Measurements from ENCODE around the gene GUCY1A1.

Gene GUCY1A1

DNA sequence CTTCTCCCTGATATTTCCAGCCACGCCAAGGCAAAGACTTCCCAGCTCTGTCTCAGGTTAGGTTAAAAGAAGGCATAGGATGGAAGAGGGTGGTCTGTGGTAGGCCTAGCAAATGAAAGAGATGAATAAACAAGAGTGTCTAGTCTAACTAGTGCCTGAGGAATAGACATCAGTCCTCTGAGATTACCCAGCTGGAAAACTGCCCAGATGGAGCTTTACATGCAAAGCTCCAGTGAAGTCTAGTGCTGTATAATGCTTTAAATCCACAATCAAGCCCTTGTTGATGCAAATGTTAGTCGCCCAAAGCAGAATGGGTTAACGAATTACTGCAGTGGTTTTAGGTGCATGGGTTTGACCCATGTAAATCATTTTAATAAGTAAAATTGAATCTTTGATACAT is 67.4 kb downstream of the GUCY1A1 start:
- Histone ChIP-seq H2AFZ (ENCODE audit: low read length) (no peak overlapping the region), H3K4me1 (ENCODE audit: low read length) (no peaks in the 10 kb centered on the region), H3K27me3 (replicated peaks; ENCODE audit: insufficient read depth, low read length) (no peaks in the 10 kb centered on the region), H3K4me3 (ENCODE audit: low read length) (no peak overlapping the region), H3K9me3 (replicated peaks; ENCODE audit: insufficient read depth, low read length) (no peaks in the 10 kb centered on the region), H3K9me2 (replicated peaks; ENCODE audit: insufficient read depth, low read length) (no peaks in the 10 kb centered on the region), H3K9ac (ENCODE audit: low read length) (no peak overlapping the region), H4K20me1 (ENCODE audit: insufficient read depth, low read length) (no peaks in the 10 kb centered on the region), H3K79me2 (ENCODE audit: low read length) (no peaks in the 10 kb centered on the region), H3K27ac (ENCODE audit: low read length) (no peak overlapping the region), H3K4me2 (ENCODE audit: low read depth, low read length) (no peak overlapping the region), H3F3A (ENCODE audit: insufficient read depth, low read length) (no peaks in the 10 kb centered on the region), H3K36me3 (replicated peaks; ENCODE audit: insufficient read depth, low read length) (0 out of 2 replicates have a peak, but pooled peaks cover 4% of the 10 kb centered on the region)
- TF ChIP-seq EZH2 (optimal IDR thresholded peaks at IDR 0.05; ENCODE audit: low read depth, low read length) (no peak), EZH2phosphoT487 (IDR thresholded peaks at IDR 0.05; ENCODE audit: low read length) (no peak)
- TF ChIP-seq, protein P1, sequence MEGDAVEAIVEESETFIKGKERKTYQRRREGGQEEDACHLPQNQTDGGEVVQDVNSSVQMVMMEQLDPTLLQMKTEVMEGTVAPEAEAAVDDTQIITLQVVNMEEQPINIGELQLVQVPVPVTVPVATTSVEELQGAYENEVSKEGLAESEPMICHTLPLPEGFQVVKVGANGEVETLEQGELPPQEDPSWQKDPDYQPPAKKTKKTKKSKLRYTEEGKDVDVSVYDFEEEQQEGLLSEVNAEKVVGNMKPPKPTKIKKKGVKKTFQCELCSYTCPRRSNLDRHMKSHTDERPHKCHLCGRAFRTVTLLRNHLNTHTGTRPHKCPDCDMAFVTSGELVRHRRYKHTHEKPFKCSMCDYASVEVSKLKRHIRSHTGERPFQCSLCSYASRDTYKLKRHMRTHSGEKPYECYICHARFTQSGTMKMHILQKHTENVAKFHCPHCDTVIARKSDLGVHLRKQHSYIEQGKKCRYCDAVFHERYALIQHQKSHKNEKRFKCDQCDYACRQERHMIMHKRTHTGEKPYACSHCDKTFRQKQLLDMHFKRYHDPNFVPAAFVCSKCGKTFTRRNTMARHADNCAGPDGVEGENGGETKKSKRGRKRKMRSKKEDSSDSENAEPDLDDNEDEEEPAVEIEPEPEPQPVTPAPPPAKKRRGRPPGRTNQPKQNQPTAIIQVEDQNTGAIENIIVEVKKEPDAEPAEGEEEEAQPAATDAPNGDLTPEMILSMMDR (IDR thresholded peaks at IDR 0.05; ENCODE audit: low read length) = no peak
- DNase-seq = no peak

DNA sequence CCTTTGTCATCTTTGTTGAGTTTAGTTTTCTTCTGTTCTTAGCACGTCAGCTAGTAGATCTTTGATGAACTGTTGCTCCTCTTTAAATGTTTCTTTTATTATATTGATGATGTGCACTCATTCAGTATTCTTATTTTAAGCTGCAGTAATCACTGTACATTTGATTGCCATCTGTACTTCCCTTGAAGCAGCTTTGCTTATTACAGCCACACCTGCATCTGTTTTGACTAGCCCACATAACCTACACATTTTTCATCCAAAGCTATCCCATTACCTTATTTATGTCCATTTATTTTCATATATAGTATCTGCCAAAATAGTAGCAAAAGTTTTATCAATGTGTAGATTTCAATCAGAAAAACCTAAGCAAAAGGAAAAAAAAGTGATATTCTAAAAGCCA is 68.3 kb downstream of the GUCY1A1 start:
- Histone ChIP-seq H3F3A (ENCODE audit: insufficient read depth, low read length) (no peaks in the 10 kb centered on the region), H3K9ac (ENCODE audit: low read length) (no peak overlapping the region), H3K9me3 (replicated peaks; ENCODE audit: insufficient read depth, low read length) (no peaks in the 10 kb centered on the region), H4K20me1 (ENCODE audit: insufficient read depth, low read length) (no peaks in the 10 kb centered on the region), H3K4me3 (ENCODE audit: low read length) (no peak overlapping the region), H3K4me1 (ENCODE audit: low read length) (no peaks in the 10 kb centered on the region), H3K9me2 (replicated peaks; ENCODE audit: insufficient read depth, low read length) (no peaks in the 10 kb centered on the region), H3K36me3 (replicated peaks; ENCODE audit: insufficient read depth, low read length) (no peaks in the 10 kb centered on the region), H3K27me3 (replicated peaks; ENCODE audit: insufficient read depth, low read length) (no peaks in the 10 kb centered on the region), H2AFZ (ENCODE audit: low read length) (no peak overlapping the region), H3K27ac (ENCODE audit: low read length) (no peak overlapping the region), H3K79me2 (ENCODE audit: low read length) (no peaks in the 10 kb centered on the region), H3K4me2 (ENCODE audit: low read depth, low read length) (no peak overlapping the region)
- DNase-seq = no peak
- TF ChIP-seq, protein P1 (IDR thresholded peaks at IDR 0.05; ENCODE audit: low read length) = no peak
- TF ChIP-seq EZH2phosphoT487 (IDR thresholded peaks at IDR 0.05; ENCODE audit: low read length) (no peak), EZH2 (optimal IDR thresholded peaks at IDR 0.05; ENCODE audit: low read depth, low read length) (no peak)

DNA sequence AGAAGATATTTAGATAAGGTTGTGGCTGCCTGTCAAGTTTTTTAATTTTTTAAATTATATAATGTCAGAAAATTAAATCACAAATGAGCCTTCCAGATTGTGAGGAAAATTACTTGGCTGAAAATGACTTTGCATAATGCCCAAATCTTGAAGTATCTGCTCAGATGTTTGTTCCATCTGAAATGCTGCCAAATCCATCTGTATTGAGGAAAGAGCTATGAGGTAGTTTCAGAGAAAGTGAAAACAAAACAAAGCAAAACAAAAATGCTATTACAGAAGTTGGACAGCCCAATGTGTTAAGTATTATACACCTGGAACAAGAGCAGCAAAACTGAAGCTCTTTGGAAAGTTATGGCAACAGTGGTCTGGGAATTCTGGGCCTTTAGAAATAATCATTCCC is 68.8 kb downstream of the GUCY1A1 start:
- TF ChIP-seq, protein P1 (IDR thresholded peaks at IDR 0.05; ENCODE audit: low read length) = no peak
- no peak for TF ChIP-seq EZH2 (optimal IDR thresholded peaks at IDR 0.05; ENCODE audit: low read depth, low read length)
- TF ChIP-seq EZH2phosphoT487 (IDR thresholded peaks at IDR 0.05; ENCODE audit: low read length) = no peak
- H3K4me1 ChIP-seq (ENCODE audit: low read length) = no peaks in the 10 kb centered on the region
- no peak overlapping the region for H3K4me2 ChIP-seq (ENCODE audit: low read depth, low read length)

More for the DNA sequence above, 68.8 kb downstream of the GUCY1A1 start:
- H2AFZ ChIP-seq (ENCODE audit: low read length) = no peak overlapping the region
- no peaks in the 10 kb centered on the region for H4K20me1 ChIP-seq (ENCODE audit: insufficient read depth, low read length)
- H3K36me3 ChIP-seq (replicated peaks; ENCODE audit: insufficient read depth, low read length) = no peaks in the 10 kb centered on the region
- H3K27me3 ChIP-seq (replicated peaks; ENCODE audit: insufficient read depth, low read length) = no peaks in the 10 kb centered on the region
- no peaks in the 10 kb centered on the region for H3F3A ChIP-seq (ENCODE audit: insufficient read depth, low read length)
- DNase-seq = no peak
- H3K9me2 ChIP-seq (replicated peaks; ENCODE audit: insufficient read depth, low read length) = no peaks in the 10 kb centered on the region
- no peak overlapping the region for H3K9ac ChIP-seq (ENCODE audit: low read length)
- H3K79me2 ChIP-seq (ENCODE audit: low read length) = no peaks in the 10 kb centered on the region
- no peak overlapping the region for H3K27ac ChIP-seq (ENCODE audit: low read length)
- H3K4me3 ChIP-seq (ENCODE audit: low read length) = no peak overlapping the region
- no peaks in the 10 kb centered on the region for H3K9me3 ChIP-seq (replicated peaks; ENCODE audit: insufficient read depth, low read length)
